Stromal cell of bone marrow (primary cell): ENCODE measurements around the gene CORO1C.
"Not testable (repeated sequence)": the region's sequence is repeated elsewhere in the genome, so short reads cannot be mapped to it uniquely, and the experiment has no call there.

Experiments used
- DNase-seq: peaks from one replicate; pipeline ENCODE4 v3.0.0-alpha.2; 2012; ENCODE audit warnings: low read depth

CORO1C gene

DNA sequence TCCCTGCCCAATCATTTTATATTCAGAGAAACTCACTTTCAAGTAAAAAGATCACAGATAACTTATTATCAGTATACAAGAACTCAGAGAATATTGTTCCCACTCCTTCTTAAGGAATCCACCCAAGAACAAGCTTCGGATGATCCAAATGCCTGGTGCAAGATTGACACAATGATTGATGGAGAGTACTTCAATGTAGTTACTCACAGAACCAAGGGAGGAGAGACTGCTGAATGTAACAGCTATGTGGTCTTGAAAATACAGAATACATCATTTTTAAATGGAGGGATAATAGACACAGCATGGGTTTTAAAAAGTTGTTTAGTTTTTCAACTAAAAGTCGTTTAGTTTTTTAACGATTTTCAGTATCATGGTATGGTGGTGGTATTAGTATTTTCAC lies 59.3 kb downstream of the CORO1C start:
- no peak for DNase-seq

DNA sequence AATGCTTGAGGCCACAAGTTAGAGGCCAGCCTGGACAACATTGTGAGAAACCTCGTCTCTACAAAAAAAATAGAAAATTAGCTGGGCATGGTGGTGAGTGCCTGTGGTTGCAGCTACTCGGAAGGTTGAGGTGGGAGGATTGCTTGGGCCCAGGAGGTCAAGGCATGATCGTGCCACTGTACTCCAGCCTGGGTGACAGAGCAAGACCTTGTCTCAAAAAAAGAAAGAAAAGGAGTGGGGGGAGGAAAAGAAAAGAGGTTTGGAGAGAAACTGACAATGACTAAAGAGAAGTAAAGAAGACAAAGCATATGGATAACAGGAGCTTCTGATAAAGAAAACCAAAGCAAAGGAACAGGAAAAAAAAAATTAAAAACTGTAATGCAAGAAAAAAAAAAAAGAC lies 60.2 kb downstream of the CORO1C start:
- no peak for DNase-seq

- no peak for DNase-seq
Observed at GRCh38 chr12:108670066-108670631, 61.2 kb downstream of the CORO1C start.

GRCh38 chr12:108668542-108668941 lies 62.8 kb downstream of the CORO1C start:
- no peak for DNase-seq

DNA sequence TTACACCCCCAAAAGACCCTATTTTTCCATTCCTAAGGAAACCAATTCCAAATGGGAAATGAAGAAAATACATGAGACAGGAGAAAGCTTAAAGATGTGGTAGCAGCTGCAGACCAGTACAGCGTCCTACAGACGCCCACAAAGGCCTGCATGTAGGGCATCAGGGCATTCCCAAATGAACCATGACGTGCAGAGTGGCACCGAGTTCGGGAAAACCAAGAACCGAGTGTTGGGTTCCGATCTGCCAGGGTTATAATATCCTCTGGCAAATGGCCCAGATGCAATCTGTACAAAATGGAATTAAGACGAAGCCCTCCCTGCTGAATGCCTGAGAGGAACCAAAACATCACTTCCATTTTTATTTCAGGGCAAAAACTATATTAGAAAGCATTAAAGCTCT lies 63.3 kb downstream of the CORO1C start:
- no peak for DNase-seq

DNA sequence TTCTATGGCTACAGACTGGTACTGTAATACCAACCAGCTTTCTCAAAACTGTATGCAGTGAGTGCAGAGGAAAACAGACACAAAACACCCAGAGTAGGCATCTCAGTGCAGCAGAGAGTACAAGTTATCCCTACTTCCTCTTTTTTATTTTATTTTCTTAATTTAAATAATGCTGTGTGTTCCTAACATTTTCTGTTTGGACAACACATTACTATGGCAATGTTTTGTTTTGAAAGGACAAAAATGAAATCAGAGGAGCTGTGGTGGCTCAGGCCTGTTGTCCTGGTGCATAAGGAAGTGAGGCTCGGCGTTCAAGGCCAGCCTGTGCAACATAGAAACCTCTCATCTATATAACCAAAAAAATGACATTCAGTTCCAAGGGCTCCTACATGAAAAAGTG lies 64.0 kb downstream of the CORO1C start:
- DNase-seq, result no peak

GRCh38 chr12:108666401-108666881 lies 64.9 kb downstream of the CORO1C start:
- DNase-seq, result no peak

- DNase-seq, result no peak
Observed at GRCh38 chr12:108665608-108666202, 65.6 kb downstream of the CORO1C start.

GRCh38 chr12:108664338-108665258 lies 66.7 kb downstream of the CORO1C start:
- DNase-seq, result peak; percentile 93

- no peak for DNase-seq
Observed at GRCh38 chr12:108663324-108664015, 67.8 kb downstream of the CORO1C start.

GRCh38 chr12:108658115-108658514 lies 73.2 kb downstream of the CORO1C start:
- DNase-seq, result not testable (repeated sequence)

- no peak for DNase-seq
Observed at GRCh38 chr12:108657130-108657745, 74.1 kb downstream of the CORO1C start.

DNA sequence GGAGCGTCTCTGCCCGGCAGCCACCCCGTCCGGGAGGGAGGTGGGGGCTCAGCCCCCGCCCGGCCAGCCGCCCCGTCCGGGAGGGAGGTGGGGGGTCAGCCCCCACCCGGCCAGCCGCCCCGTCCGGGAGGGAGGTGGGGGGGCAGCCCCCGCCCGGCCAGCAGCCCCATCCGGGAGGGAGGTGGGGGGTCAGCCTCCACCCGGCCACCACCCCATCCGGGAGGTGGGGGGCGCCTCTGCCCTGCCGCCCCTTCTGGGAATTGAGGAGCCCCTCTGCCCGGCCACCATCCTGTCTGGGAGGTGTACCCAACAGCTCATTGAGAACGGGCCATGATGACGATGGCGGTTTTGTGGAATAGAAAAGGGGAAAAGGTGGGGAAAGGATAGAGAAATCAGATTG lies 75.1 kb downstream of the CORO1C start:
- not testable (repeated sequence) for DNase-seq

DNA sequence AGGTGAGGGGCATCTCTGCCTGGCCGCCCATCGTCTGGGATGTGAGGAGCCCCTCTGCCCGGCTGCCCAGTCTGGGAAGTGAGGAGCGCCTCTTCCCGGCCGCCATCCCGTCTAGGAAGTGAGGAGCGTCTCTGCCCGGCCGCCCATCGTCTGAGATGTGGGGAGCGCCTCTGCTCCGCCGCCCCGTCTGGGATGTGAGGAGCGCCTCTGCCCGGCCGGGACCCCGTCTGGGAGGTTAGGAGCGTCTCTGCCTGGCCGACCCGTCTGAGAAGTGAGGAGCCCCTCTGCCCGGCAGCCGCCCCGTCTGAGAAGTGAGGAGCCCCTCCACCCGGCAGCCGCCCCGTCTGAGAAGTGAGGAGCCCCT lies 75.5 kb downstream of the CORO1C start:
- DNase-seq, result not testable (repeated sequence)

- DNase-seq, result not testable (repeated sequence)
Observed at GRCh38 chr12:108654622-108655021, 76.7 kb downstream of the CORO1C start.

- DNase-seq, result no peak
Observed at GRCh38 chr12:108653922-108654321, 77.4 kb downstream of the CORO1C start.

- DNase-seq, result no peak
Observed at GRCh38 chr12:108653082-108653516, 78.2 kb downstream of the CORO1C start.

- DNase-seq, result no peak
Observed at GRCh38 chr12:108650083-108650482, 81.2 kb downstream of the CORO1C start.

DNA sequence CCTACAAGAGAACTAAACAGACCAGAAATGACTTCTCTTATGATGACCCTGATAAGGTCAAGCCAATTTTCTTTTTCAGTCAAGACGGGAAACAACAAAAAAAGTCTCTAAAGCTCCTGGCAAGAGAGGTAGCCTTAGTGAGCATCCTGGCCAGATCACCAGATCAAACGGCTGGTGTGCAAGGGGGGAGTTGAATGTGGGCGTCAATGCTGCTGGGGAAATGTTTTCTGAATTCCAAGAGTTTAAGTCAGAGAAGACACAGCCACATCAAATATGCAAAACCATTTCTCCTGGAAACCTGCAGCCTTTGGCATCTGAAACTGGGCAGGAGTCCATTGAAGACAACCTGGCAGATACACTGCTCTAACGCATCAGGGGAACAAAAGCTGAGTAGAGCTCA lies 81.6 kb downstream of the CORO1C start:
- DNase-seq, result no peak

DNA sequence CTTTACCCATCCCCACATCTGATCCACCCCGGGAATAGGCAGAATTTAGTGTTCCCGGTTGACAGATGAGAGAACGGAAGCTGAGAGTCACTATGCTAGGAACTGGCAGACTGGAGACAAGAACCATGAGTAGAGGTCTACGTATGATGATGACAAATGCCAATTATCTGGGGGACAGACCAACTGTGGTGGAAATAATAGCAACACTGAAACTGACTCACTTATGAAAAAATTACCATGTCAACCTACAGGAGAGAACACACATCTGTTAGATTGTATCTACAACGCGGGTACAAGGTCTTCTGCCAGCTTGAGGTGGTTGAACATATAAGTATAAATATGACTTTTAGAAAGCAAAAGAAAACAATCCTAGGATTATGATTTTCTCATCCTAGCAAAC lies 82.2 kb downstream of the CORO1C start:
- DNase-seq, result peak; percentile 56

DNA sequence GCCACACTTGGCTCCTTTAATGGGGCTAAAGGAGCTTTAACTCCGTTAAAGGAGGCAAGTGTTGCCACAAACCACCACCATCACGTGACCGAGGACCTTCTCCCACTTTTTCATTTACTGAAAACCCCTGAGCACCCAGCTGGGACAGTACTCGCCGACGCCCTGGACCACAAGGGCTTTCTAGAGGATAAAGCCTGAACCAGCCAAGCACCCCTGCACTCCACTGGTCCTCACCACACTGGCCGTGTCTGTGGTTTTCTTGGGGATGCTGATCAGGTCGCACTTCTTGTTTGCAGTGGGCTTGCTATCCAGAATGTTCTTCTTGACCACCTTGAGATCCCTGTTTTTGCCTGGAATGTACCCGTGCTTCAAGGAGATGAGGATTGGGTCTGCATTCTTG lies 82.9 kb downstream of the CORO1C start:
- DNase-seq, result no peak
